MM.1S (cell line): ENCODE data around the gene GFI1B.
A peak's percentile ranks its signal among the peaks of the same experiment; 100 is the strongest.

Experiments used
- DNase-seq: peaks from one replicate; pipeline ENCODE4 v3.0.0-alpha.2; 2015
- H2AFZ ChIP-seq: fragments of 300-600 bp; sonication (generic); 2 replicates; pipeline ENCODE4 v1.6.0; 2016; ENCODE audit warnings: antibody characterized with exemption, low read length
- H3F3A ChIP-seq: fragments of 300-600 bp; sonication (generic); 2 replicates; pipeline ENCODE4 v1.6.1; 2016; ENCODE audit warnings: mild to moderate bottlenecking, antibody characterized with exemption, low read length, moderate library complexity, mixed read lengths; ENCODE audit not compliant: insufficient read depth
- H3K27ac ChIP-seq: fragments of 300-600 bp; sonication (generic); 2 replicates; pipeline ENCODE4 v1.5.1; 2016; ENCODE audit warnings: mild to moderate bottlenecking, low read length
- H3K27me3 ChIP-seq: fragments of 300-600 bp; sonication (generic); replicated peaks from 2 replicates; pipeline ENCODE4 v1.6.0; 2016; ENCODE audit warnings: low read length; ENCODE audit not compliant: insufficient read depth
- H3K36me3 ChIP-seq: fragments of 300-600 bp; sonication (generic); replicated peaks from 2 replicates; pipeline ENCODE4 v1.6.1; 2016; ENCODE audit warnings: mild to moderate bottlenecking, low read length, mixed read lengths; ENCODE audit not compliant: insufficient read depth
- H3K4me1 ChIP-seq: fragments of 300-600 bp; sonication (generic); 2 replicates; pipeline ENCODE4 v1.6.1; 2016; ENCODE audit warnings: low read length, mixed read lengths
- H3K4me2 ChIP-seq: fragments of 300-600 bp; sonication (generic); 2 replicates; pipeline ENCODE4 v1.6.0; 2016; ENCODE audit warnings: low read depth, low read length
- H3K4me3 ChIP-seq: fragments of 300-600 bp; sonication (generic); 2 replicates; pipeline ENCODE4 v1.5.1; 2016; ENCODE audit warnings: low read length, mixed read lengths
- H3K79me2 ChIP-seq: fragments of 300-600 bp; sonication (generic); 2 replicates; pipeline ENCODE4 v1.6.1; 2016; ENCODE audit warnings: mixed run types, low read length, mixed read lengths
- H3K9ac ChIP-seq: fragments of 300-600 bp; sonication (generic); 2 replicates; pipeline ENCODE4 v1.6.1; 2016; ENCODE audit warnings: low read length, mixed read lengths
- H3K9me2 ChIP-seq: fragments of 300-600 bp; sonication (generic); replicated peaks from 2 replicates; pipeline ENCODE4 v1.6.1; 2016; ENCODE audit warnings: mild to moderate bottlenecking, low read length, mixed read lengths; ENCODE audit not compliant: insufficient read depth
- H3K9me3 ChIP-seq: fragments of 300-600 bp; sonication (generic); replicated peaks from 2 replicates; pipeline ENCODE4 v1.6.1; 2016; ENCODE audit warnings: mild to moderate bottlenecking, low read length, mixed read lengths; ENCODE audit not compliant: insufficient read depth
- H4K20me1 ChIP-seq: fragments of 300-600 bp; sonication (generic); 2 replicates; pipeline ENCODE4 v1.6.1; 2016; ENCODE audit warnings: mild to moderate bottlenecking, low read length, moderate library complexity, mixed read lengths; ENCODE audit not compliant: insufficient read depth
- CTCF ChIP-seq: fragments of 300-600 bp; sonication (generic); IDR thresholded peaks from 2 replicates; pipeline ENCODE4 v1.5.1; 2016; ENCODE audit warnings: antibody characterized with exemption, low read length, mixed read lengths
- EZH2 ChIP-seq: fragments of 300-600 bp; sonication (generic); optimal IDR thresholded peaks from 2 replicates; pipeline ENCODE3; 2017; ENCODE audit warnings: low read depth, mild to moderate bottlenecking, antibody characterized with exemption, low read length, mixed read lengths
- EZH2phosphoT487 ChIP-seq: fragments of 300-600 bp; sonication (generic); IDR thresholded peaks from 2 replicates; pipeline ENCODE4 v1.6.1; 2018; ENCODE audit warnings: antibody characterized with exemption, low read length

GFI1B gene

GRCh38 chr9:133030317-133031129, 52.0 kb downstream of the GFI1B start, which contains the start of gene GTF3C5:
TSS of gene GTF3C5 (plus strand) at chr9:133030997. CDS start at chr9:133031012, 15 bp downstream.
- no peaks in the 10 kb centered on the region for H3K9me3 ChIP-seq
- H3K36me3 ChIP-seq, result no peaks in the 10 kb centered on the region
- no peaks in the 10 kb centered on the region for H4K20me1 ChIP-seq
- DNase-seq, result peak; percentile 100
- peaks cover 53% of the 10 kb centered on the region for H3K79me2 ChIP-seq
- TF ChIP-seq EZH2 (no peak), EZH2phosphoT487 (no peak), CTCF (no peak)
- peak within 1 kb of the TSS; percentile 78 for H3K4me2 ChIP-seq
- H3K4me3 ChIP-seq, result peak within 1 kb of the TSS; percentile 100
- H3K27me3 ChIP-seq, result peaks cover 8% of the 10 kb centered on the region; the same call in 1 of the 2 replicates
- no peaks in the 10 kb centered on the region for H3F3A ChIP-seq
- peaks cover 7% of the 10 kb centered on the region for H3K4me1 ChIP-seq
- peak within 1 kb of the TSS; percentile 91 for H3K9ac ChIP-seq
- H3K9me2 ChIP-seq, result no peaks in the 10 kb centered on the region
- H3K27ac ChIP-seq, result peak within 1 kb of the TSS; percentile 72; the same call in 1 of the 2 replicates
- peak within 1 kb of the TSS; percentile 98 for H2AFZ ChIP-seq

GRCh38 chr9:133031130-133031422, 52.6 kb downstream of the GFI1B start:
- peak overlapping the region; percentile 78 for H3K4me2 ChIP-seq
- no peak for TF ChIP-seq EZH2
- no peak for TF ChIP-seq EZH2phosphoT487
- TF ChIP-seq CTCF, result no peak
- H3K27ac ChIP-seq, result peak overlapping the region; percentile 72; the same call in 1 of the 2 replicates
- H3F3A ChIP-seq, result no peaks in the 10 kb centered on the region
- no peaks in the 10 kb centered on the region for H4K20me1 ChIP-seq
- DNase-seq, result no peak
- H3K36me3 ChIP-seq, result no peaks in the 10 kb centered on the region
- peaks cover 7% of the 10 kb centered on the region for H3K4me1 ChIP-seq
- H3K9ac ChIP-seq, result peak overlapping the region; percentile 91
- H3K4me3 ChIP-seq, result peak overlapping the region; percentile 100
- no peaks in the 10 kb centered on the region for H3K9me2 ChIP-seq
- H2AFZ ChIP-seq, result peak overlapping the region; percentile 98
- no peaks in the 10 kb centered on the region for H3K9me3 ChIP-seq
- peaks cover 3% of the 10 kb centered on the region; the same call in 1 of the 2 replicates for H3K27me3 ChIP-seq
- peaks cover 59% of the 10 kb centered on the region for H3K79me2 ChIP-seq

GRCh38 chr9:133031496-133031911, 53.0 kb downstream of the GFI1B start:
- Histone ChIP-seq H3K36me3 (no peaks in the 10 kb centered on the region), H3K27ac (no peak overlapping the region), H3K9me3 (no peaks in the 10 kb centered on the region), H3F3A (no peaks in the 10 kb centered on the region), H2AFZ (peak overlapping the region; percentile 98; the same call in 1 of the 2 replicates), H3K79me2 (peaks cover 63% of the 10 kb centered on the region), H3K9me2 (no peaks in the 10 kb centered on the region), H3K4me3 (peak overlapping the region; percentile 100), H4K20me1 (no peaks in the 10 kb centered on the region), H3K4me1 (peaks cover 7% of the 10 kb centered on the region), H3K27me3 (no peaks in the 10 kb centered on the region), H3K4me2 (peak overlapping the region; percentile 78), H3K9ac (peak overlapping the region; percentile 91)
- TF ChIP-seq EZH2, result no peak
- TF ChIP-seq CTCF, result no peak
- no peak for TF ChIP-seq EZH2phosphoT487
- no peak for DNase-seq
